Panc1 (cell line): ENCODE data around the gene DCC. TPM values are rescaled to one million over a fixed set of nuclear protein-coding genes. Genes with fewer than 3 reads are reported as not detected.

Experiments used
- ATAC-seq: fragments of 200-7000 bp; cut with Tn5 transposase; 2 replicates; pipeline ENCODE4 v1.9.1; 2020; ENCODE audit warnings: mild to moderate bottlenecking, moderate library complexity
- BruUV-seq: library from RNA; stranded (reverse); fragments of 400-500 nt; replicated peaks from 2 replicates; lab custom pipeline; 2021; lab: Mats Ljungman, UMichigan
- CTCF ChIA-PET: fragments of 300-600 bp; sonication (Branson Sonifier 250); formaldehyde crosslinking; loops from one replicate; lab custom pipeline; 2022; ENCODE audit warnings: antibody characterized with exemption; lab: Charles Lee
- POLR2A ChIA-PET: fragments of 300-600 bp; sonication (Branson Sonifier 250); formaldehyde crosslinking; loops from one replicate; lab custom pipeline; 2022; ENCODE audit warnings: antibody characterized with exemption; lab: Charles Lee
- DNase-seq: peaks from one replicate; pipeline ENCODE4 v3.0.0-alpha.2; 2010; ENCODE audit warnings: low read depth, low spot score
- H3K27ac ChIP-seq: 2 replicates; pipeline ENCODE4 v1.5.1; 2011; ENCODE audit warnings: mild to moderate bottlenecking, low read length, inconsistent platforms
- H3K27me3 ChIP-seq: fragments of 200-500 bp; sonication (Bioruptor generic); 2 replicates; pipeline ENCODE4 v1.6.0; 2014; ENCODE audit warnings: low read length, inconsistent platforms; ENCODE audit not compliant: control insufficient read depth, insufficient read depth
- H3K36me3 ChIP-seq: fragments of 200-500 bp; sonication (Bioruptor generic); 2 replicates; pipeline ENCODE4 v1.5.1; 2014; ENCODE audit warnings: inconsistent platforms, mild to moderate bottlenecking, low read length, moderate library complexity; ENCODE audit not compliant: control insufficient read depth, insufficient read depth
- H3K4me1 ChIP-seq: 2 replicates; pipeline ENCODE4 v1.5.1; 2011; ENCODE audit warnings: inconsistent platforms, mild to moderate bottlenecking, low read length, moderate library complexity; ENCODE audit not compliant: control insufficient read depth, insufficient read depth
- H3K4me3 ChIP-seq, 2 experiments: 2 replicates each; pipeline ENCODE4 v1.5.1; 2011 to 2012; ENCODE audit warnings: low read depth in 2 of 2, low read length in 2 of 2, mild to moderate bottlenecking in 2 of 2, inconsistent platforms in 1 of 2, moderate library complexity in 1 of 2
- H3K9me3 ChIP-seq: fragments of 200-500 bp; sonication (Bioruptor generic); 2 replicates; pipeline ENCODE4 v1.5.1; 2014; ENCODE audit warnings: low read depth, mild to moderate bottlenecking, inconsistent platforms, low read length, moderate library complexity; ENCODE audit not compliant: control insufficient read depth, insufficient read depth
- POLR2AphosphoS5 ChIP-seq: IDR thresholded peaks from 2 replicates; pipeline ENCODE4 v1.6.1; 2012; ENCODE audit warnings: mild to moderate bottlenecking, low read depth, low read length, moderate library complexity
- SIN3A ChIP-seq: IDR thresholded peaks from 2 replicates; pipeline ENCODE4 v1.6.1; 2012; ENCODE audit warnings: low read depth, mild to moderate bottlenecking, low read length, moderate library complexity, borderline replicate concordance; ENCODE audit not compliant: insufficient read depth
- TCF7L2 ChIP-seq: IDR thresholded peaks from 2 replicates; pipeline ENCODE4 v1.6.1; 2011; ENCODE audit warnings: mild to moderate bottlenecking, low read depth, low read length, inconsistent platforms
- in situ Hi-C: cut with HindIII; loops from 2 replicates; pipeline ENCODE4 v1.10.0; 2016; ENCODE audit warnings: low sequenced_read_pairs, low pct_unique_long_range_greater_than_20kb
- intact Hi-C: fragments of 100-400 bp; cut with micrococcal nuclease; formaldehyde crosslinking; loops from one replicate; pipeline ENCODE4 v1.10.0; 2022; ENCODE audit not compliant: unreplicated experiment
- total RNA-seq: library from RNA; stranded (reverse); gene quantifications from one replicate; pipeline ENCODE4 v1.2.1, GENCODE V29; 2021; ENCODE audit not compliant: unreplicated experiment
- TF ChIP-seq, protein P1 (sequence below), 2 experiments: IDR thresholded peaks; 2 replicates each; pipeline ENCODE4 v1.6.1; 2011 to 2012; ENCODE audit warnings: low read depth in 2 of 2, control low read depth in 1 of 2, low read length in 1 of 2, mild to moderate bottlenecking in 1 of 2, moderate library complexity in 1 of 2; ENCODE audit not compliant: insufficient read depth in 1 of 2
- TF ChIP-seq, protein P2 (sequence below): fragments of 450-650 bp; IDR thresholded peaks from 2 replicates; pipeline ENCODE4 v1.5.1; 2017; ENCODE audit warnings: mild to moderate bottlenecking

DCC gene
- total RNA-seq, 1 experiment from 2014 or later: not detected

DNA sequence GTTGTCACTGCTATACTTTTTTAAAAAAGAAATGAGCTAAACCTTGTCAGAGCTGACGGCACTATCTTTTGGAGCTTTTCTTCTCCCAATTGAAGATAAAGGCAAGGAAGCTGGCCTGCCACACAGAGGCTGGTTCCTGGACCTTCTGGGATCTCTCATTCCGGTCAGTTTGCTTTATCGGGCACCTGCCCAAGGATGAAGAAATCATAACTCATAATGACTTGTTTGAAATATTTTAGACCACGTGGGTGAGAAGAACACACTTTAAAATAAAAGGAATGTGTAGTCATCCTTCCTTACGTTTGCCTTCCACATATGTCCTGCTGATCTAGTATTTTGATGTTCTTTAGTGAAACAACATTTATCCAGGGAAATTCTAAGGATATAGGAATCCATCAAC, 535.7 kb downstream of the DCC start:
- no peaks in the 10 kb centered on the region for H3K36me3 ChIP-seq
- no peak overlapping the region for H3K27ac ChIP-seq
- intact Hi-C loops (no loop called here), in situ Hi-C loops (no loop called here)
- POLR2A ChIA-PET: no interaction called here
- no peaks in the 10 kb centered on the region for H3K27me3 ChIP-seq
- TF ChIP-seq POLR2AphosphoS5 (no peak), TCF7L2 (no peak), SIN3A (no peak)
- TF ChIP-seq, protein P1, sequence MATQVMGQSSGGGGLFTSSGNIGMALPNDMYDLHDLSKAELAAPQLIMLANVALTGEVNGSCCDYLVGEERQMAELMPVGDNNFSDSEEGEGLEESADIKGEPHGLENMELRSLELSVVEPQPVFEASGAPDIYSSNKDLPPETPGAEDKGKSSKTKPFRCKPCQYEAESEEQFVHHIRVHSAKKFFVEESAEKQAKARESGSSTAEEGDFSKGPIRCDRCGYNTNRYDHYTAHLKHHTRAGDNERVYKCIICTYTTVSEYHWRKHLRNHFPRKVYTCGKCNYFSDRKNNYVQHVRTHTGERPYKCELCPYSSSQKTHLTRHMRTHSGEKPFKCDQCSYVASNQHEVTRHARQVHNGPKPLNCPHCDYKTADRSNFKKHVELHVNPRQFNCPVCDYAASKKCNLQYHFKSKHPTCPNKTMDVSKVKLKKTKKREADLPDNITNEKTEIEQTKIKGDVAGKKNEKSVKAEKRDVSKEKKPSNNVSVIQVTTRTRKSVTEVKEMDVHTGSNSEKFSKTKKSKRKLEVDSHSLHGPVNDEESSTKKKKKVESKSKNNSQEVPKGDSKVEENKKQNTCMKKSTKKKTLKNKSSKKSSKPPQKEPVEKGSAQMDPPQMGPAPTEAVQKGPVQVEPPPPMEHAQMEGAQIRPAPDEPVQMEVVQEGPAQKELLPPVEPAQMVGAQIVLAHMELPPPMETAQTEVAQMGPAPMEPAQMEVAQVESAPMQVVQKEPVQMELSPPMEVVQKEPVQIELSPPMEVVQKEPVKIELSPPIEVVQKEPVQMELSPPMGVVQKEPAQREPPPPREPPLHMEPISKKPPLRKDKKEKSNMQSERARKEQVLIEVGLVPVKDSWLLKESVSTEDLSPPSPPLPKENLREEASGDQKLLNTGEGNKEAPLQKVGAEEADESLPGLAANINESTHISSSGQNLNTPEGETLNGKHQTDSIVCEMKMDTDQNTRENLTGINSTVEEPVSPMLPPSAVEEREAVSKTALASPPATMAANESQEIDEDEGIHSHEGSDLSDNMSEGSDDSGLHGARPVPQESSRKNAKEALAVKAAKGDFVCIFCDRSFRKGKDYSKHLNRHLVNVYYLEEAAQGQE (IDR thresholded peaks at IDR 0.05; ENCODE audit: insufficient read depth in 1 of 2, low read depth in 2 of 2, low read length in 1 of 2): no peak
- TF ChIP-seq, protein P2, sequence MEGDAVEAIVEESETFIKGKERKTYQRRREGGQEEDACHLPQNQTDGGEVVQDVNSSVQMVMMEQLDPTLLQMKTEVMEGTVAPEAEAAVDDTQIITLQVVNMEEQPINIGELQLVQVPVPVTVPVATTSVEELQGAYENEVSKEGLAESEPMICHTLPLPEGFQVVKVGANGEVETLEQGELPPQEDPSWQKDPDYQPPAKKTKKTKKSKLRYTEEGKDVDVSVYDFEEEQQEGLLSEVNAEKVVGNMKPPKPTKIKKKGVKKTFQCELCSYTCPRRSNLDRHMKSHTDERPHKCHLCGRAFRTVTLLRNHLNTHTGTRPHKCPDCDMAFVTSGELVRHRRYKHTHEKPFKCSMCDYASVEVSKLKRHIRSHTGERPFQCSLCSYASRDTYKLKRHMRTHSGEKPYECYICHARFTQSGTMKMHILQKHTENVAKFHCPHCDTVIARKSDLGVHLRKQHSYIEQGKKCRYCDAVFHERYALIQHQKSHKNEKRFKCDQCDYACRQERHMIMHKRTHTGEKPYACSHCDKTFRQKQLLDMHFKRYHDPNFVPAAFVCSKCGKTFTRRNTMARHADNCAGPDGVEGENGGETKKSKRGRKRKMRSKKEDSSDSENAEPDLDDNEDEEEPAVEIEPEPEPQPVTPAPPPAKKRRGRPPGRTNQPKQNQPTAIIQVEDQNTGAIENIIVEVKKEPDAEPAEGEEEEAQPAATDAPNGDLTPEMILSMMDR: no peak
- DNase-seq (no peak), ATAC-seq (no peak)
- BruUV-seq: no TSS peak
- H3K9me3 ChIP-seq: no peaks in the 10 kb centered on the region
- CTCF ChIA-PET: no interaction called here
- no peaks in the 10 kb centered on the region for H3K4me1 ChIP-seq
- no peak overlapping the region for H3K4me3 ChIP-seq

DNA sequence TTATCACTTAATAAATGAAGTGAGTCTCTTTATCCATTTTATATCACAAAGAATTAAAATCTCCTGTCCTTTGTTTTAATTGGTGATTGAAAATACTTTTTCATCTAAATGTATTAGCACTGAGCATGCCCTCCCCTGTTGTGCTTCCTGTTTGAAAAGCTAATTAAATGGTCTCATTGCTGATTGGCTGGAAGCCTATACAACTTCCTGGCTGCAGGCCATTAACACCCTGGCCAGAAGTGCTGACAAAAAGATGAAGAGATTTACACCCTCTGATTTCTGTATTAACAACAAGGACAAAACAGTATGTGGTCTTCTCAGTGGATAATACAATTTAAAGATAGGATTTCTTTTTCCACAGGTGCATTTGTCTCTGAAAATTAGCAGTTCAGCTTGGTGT, 548.0 kb downstream of the DCC start:
- DNase-seq: no peak
- CTCF ChIA-PET: no interaction called here
- intact Hi-C loops (no loop called here), in situ Hi-C loops (no loop called here)
- H3K9me3 ChIP-seq: no peaks in the 10 kb centered on the region
- BruUV-seq: no TSS peak
- TF ChIP-seq SIN3A (no peak), POLR2AphosphoS5 (no peak), TCF7L2 (no peak)
- TF ChIP-seq, protein P1 (IDR thresholded peaks at IDR 0.05; ENCODE audit: insufficient read depth in 1 of 2, low read depth in 2 of 2, low read length in 1 of 2): no peak
- TF ChIP-seq, protein P2: no peak
- H3K27ac ChIP-seq: no peak overlapping the region
- no peak for ATAC-seq
- no peak overlapping the region for H3K4me3 ChIP-seq
- H3K4me1 ChIP-seq: no peaks in the 10 kb centered on the region
- no peaks in the 10 kb centered on the region for H3K36me3 ChIP-seq
- POLR2A ChIA-PET: no interaction called here
- H3K27me3 ChIP-seq: no peaks in the 10 kb centered on the region
